ENCODE measurements around the gene ZIC5.

- TF ChIP-seq POLR2AphosphoS5 (IDR thresholded peaks at IDR 0.05) (peak in 2 of 3 donors; percentile 2 to 50), POLR2A (IDR thresholded peaks at IDR 0.05) (no peak), CTCF (IDR thresholded peaks at IDR 0.05) (no peak)
Observed at GRCh38 chr13:99973163-99973807, 1.7 kb upstream of the ZIC5 start.

Measured in transverse colon (tissue), 4 donors.